NOMO-1 (cell line): ENCODE measurements around the gene GLP2R.
A peak's percentile ranks its signal among the peaks of the same experiment; 100 is the strongest.

Experiments used
- DNase-seq, 2 experiments: peaks; one replicate each; lab custom pipeline; 2025; ENCODE audit not compliant: unreplicated experiment in 2 of 2; lab: John Stamatoyannopoulos, UW

GLP2R gene

GRCh38 chr17:9850151-9850550, 24.4 kb downstream of the GLP2R start:
- DNase-seq, result no peak

GRCh38 chr17:9854255-9854654, 28.5 kb downstream of the GLP2R start:
- no peak for DNase-seq

GRCh38 chr17:9855036-9855435, 29.3 kb downstream of the GLP2R start:
- DNase-seq, result no peak

GRCh38 chr17:9859781-9860180, 34.1 kb downstream of the GLP2R start:
- DNase-seq, result no peak

DNA sequence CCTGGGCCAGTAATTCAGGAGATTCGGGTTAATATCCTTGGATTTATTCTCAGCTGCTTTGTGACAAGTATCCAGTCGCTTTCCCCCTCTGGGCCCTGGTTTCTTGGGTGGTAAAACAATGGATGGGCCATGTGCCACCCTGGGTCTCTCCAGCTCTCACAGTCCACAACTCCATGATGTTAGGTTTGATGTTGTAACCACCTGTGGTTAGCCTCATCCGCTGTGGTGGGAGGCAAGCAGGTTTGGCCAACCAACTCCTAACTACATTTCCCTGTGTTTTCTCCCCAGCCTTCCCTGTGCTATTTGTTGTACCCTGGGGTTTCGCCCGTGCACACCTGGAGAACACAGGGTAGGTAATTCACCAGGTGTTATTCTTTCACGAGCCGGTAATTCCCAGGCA, 35.1 kb downstream of the GLP2R start:
- DNase-seq, result no peak

DNA sequence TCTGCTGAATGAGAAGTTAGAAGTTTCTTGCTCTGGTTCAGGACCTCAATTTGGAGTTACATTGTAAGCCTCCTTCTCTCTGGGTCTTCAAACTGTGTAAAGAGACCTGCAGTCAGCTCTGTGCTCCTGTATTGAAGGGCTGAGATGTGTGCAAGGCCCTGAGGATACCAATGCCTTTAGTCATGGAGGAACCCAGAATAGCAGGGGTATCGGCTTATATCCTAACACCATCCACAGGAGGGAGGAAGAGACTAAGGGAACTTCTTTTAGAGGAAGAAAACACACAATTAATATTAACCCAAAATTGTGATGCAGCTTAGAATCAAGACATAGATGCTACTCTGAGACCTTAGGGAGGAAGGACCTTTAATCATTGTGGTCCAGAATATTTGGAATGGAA, 36.5 kb downstream of the GLP2R start:
- DNase-seq, result no peak

DNA sequence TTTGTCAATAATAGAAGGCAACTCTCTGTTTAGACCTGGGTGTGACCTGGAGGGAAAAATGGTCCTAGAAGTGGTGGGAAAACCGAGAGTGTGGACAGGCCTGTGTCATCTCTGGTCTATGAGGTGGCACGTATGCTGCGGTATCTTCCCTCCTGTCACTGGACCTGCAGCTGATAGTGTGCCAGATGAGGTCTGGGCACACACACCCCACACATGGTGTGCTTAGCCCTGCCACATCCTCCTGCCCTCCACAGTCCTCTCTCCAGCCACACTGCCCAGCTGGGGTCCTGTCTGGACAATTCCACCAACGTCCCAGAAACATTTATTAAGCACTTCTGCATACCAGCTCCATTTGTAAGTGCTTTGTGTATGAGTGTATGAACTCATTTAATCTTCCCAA, 37.2 kb downstream of the GLP2R start:
- no peak for DNase-seq

DNA sequence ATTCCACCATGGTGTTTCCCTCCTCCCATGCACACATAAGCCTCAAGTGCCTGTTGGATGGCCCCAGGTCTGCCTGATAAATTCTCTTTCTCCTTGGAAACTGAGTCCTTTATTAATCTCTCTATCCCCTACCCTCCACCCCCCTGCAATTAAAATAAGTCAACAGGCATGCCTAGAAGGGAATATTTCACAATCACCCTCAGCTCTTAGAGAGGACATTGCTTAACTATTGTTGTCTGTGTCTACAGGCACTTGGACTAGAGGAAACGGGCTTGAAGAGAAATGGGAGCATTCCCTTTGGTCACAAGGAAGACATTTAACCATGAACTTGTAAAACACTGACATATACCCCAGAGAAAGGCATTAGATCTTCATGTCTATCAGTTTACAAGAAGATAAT, 39.9 kb downstream of the GLP2R start:
- DNase-seq, result peak in 1 of 2 experiments; percentile 31

GRCh38 chr17:9868552-9868951, 42.8 kb downstream of the GLP2R start:
- DNase-seq, result no peak

GRCh38 chr17:9872852-9873251, 47.1 kb downstream of the GLP2R start:
- DNase-seq, result no peak

- DNase-seq, result no peak
Measured at GRCh38 chr17:9874722-9875121, 49.0 kb downstream of the GLP2R start.

DNA sequence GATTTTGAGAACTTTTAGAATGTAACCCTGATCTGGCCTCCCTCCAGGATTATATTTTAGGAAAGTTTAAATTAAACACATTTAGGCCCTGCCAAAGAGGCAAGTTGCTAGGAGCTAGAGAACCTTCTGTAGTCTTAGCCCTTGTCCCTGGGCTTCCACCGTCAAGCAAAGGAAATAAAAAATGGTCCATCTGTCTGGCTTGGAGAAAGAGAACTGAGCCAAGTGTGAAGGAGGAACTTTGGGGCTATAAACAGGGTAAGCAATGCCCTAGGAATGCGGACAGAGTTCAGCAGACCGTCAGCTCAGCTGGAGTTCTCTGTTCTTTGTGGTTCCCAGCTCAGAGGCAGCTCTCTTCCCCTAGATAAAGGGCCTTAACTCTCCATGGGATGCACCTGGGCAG, 49.7 kb downstream of the GLP2R start:
- DNase-seq, result no peak

DNA sequence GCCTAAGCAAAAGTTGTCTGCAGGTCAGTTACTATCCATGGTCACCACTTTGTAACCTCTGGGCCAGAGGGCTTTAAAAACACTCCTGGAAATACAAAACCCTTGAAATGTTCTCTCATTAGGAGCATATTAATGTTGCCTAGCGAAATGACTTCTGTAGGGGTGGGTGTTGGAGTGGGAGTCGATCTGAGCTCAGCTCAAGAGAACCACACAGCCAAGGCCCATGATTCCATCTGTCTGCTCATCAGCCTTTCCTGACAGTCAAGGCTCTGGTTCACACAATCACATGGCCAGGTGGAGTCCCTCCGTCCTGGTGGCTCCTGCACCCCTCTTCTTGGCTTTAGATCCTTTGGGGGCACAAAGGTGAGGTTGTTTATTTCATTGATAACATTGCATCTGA, 52.6 kb downstream of the GLP2R start:
- no peak for DNase-seq

DNA sequence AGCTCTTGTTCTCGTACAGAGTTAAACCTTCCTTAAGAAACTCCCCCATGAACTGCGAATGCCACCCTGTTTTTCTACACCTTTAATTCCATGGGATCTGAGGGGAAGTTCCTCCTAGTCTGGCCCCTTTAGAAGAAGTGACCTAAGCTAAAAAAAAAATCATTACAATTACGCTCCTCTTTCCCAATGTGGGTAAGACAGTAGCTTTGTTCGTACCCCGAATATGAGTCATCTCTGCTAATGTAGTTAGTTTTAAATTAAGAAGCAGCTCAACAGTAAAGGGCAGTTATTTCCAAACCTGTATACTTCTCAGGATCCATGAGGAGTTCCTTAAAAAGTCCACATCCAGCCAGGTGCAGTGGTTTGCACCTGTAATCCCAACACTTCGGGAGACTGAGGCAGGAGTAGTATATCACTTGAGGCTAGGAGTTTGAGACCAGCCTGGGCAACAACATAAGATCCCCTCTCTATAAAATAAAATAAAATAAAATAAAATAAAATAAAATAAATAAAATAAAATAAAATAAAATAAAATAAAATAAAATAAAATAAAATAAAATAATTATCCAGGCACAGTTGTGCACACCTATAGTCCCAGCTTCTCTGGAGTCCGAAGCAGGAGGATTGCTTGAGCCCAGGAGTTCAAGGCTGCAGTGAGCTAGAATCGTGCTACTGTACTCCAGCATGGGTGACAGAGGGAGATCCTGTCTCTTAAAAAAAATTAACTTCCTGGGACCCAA, 53.2 kb downstream of the GLP2R start:
- DNase-seq, result peak; percentile 41 to 71

DNA sequence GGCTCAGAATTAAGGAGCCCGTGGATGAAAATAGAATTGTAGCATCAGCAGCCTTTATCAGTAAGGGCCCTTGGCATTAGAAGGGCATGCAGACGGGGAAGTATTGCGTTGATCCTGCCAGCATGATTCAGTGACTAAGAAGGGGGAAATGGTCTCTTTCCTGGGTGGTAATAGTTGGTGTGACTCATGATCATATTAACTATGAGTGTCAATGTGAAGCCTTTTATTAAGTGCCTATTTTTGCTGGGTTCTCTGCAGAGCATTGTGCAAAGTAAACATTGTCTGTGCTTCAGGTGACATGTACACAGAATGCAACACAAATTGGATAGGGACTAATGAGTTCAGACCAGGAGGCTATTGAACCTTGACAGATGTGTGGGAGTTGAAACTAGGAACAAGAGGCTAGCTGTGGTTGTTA, 54.9 kb downstream of the GLP2R start:
- DNase-seq, result peak in 1 of 2 experiments; percentile 2

DNA sequence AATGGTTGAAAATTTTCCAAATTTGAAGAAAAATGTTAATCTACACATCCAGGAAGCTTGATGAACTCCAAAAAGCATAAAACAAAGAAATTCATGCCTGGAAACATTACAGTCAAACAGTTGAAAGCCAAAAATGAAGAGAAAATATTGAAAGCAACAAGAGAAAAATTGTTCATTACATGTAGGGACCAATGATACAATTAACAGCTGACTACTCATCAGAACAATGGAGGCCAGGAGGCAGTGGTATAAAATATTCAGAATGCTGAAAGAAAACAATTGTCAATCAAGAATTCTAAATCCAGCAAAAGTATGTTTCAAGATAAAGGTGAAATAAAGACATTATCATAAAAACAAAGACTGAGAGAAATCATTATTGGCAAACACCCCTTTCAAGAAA, 57.7 kb downstream of the GLP2R start:
- no peak for DNase-seq

DNA sequence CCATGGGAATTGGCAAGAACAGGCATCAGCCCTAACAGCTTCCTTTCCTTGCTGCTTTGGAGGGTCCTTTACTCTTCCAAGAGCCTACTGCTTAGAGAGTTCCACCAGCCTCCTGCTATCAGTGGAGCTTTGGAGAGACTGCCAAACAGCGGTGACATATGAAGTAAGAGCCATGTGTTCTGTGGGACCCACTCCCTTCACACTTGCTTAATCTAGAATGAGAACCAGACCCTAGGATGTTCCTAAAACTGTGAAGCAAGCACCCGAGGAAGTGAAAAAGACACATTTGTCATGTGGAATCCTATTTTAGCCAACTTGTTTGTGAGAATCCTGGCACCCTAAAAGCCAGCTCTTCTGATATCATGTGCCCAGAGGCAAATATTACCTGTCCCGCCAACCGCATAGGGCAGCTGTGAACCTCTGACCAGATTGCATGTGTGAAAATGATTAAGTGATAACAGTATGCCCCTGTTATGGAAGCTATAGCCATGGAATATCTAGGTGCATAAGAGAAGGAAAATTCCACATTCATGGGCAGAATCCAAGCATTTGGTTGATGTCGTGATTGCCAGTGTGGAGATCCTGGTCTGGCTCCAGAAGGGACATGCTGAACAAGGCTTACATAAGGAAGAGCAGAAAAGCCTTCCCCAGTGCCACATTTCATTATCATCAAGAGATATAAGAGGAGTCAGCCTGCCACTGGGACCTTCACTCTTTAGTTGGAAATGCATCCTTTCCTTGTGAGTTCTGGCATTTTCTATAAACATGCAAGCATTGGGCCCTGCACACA, 60.6 kb downstream of the GLP2R start:
- no peak for DNase-seq

GRCh38 chr17:9887508-9887907, 61.8 kb downstream of the GLP2R start:
- no peak for DNase-seq

DNA sequence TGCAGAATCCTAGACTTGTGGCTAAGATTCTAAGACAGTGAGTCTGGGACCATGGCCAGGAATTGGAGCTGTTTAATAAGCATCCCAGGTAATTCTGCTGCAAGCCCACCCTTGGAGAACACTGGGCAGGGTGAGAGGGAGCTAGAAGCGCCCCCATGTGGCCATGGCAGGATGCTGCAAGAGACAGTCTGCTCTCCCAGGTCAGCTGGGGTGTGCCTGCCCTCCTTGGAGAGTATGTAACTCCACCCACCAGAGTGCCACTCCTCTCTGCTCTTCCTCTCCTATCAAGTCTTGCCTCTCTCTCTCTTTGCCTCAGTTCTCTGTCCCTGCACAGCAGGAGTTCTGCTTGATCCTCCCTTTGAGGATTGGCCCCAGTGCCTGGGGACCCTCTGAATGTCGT, 64.4 kb downstream of the GLP2R start:
- DNase-seq, result no peak

- DNase-seq, result no peak
Measured at GRCh38 chr17:9893411-9894012, 67.8 kb downstream of the GLP2R start.

DNA sequence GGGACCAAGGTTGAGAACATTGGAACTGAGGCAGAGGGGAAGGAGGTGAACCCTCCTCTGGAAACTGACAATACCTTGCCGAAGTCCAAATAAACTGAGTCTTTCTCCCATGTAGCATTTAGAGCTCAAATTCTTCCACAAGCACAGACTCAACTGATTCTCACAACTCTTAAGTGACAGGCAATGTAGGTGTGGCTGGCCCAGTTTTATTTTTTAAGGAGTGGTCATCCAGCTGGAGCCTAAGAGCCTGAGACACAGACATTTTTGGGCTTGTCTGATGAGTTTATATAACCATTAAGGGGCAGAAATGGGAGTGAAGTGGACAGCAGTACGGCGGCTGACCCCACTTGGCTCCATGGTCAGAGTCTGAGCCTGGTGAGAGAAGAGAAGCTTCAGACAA, 68.5 kb downstream of the GLP2R start:
- DNase-seq, result no peak

- DNase-seq, result no peak
Measured at GRCh38 chr17:9895923-9896322, 70.2 kb downstream of the GLP2R start.
